ENCODE data around the gene RPTOR. TPM values are rescaled to one million over a fixed set of nuclear protein-coding genes. Genes with fewer than 3 reads are reported as not detected.

RPTOR gene
- total RNA-seq, 1 donor from 2014 or later: 40.9 TPM

GRCh38 chr17:80982426-80982974, 437.9 kb downstream of the RPTOR start:
- DNase-seq: no peak

- DNase-seq: no peak
These were observed 438.9 kb downstream of the RPTOR start for GRCh38 chr17:80983545-80983944.

GRCh38 chr17:80984749-80985148, 440.1 kb downstream of the RPTOR start:
- DNase-seq: peak; percentile 30

GRCh38 chr17:80986046-80986445, 441.4 kb downstream of the RPTOR start:
- no peak for DNase-seq

- no peak for DNase-seq
These were observed 442.3 kb downstream of the RPTOR start for GRCh38 chr17:80986816-80987475.

- no peak for DNase-seq
These were observed 443.4 kb downstream of the RPTOR start for GRCh38 chr17:80987941-80988461.

- no peak for DNase-seq
These were observed 444.9 kb downstream of the RPTOR start for GRCh38 chr17:80989586-80989913.

GRCh38 chr17:80990921-80991644, 446.4 kb downstream of the RPTOR start:
- no peak for DNase-seq

GRCh38 chr17:80991645-80992076, 447.0 kb downstream of the RPTOR start, which contains the start of gene CHMP6:
TSS of gene CHMP6 (plus strand) at chr17:80991841. CDS start at chr17:80991919, 78 bp downstream.
- peak; percentile 88 for DNase-seq

GRCh38 chr17:80992077-80992947, 447.7 kb downstream of the RPTOR start:
- peak; percentile 25 for DNase-seq

- DNase-seq: no peak
These were observed 448.4 kb downstream of the RPTOR start for GRCh38 chr17:80992948-80993624.

GRCh38 chr17:80995131-80995530, 450.5 kb downstream of the RPTOR start:
- DNase-seq: no peak

GRCh38 chr17:80996422-80997305, 452.0 kb downstream of the RPTOR start:
- DNase-seq: no peak

GRCh38 chr17:80997424-80998117, 452.9 kb downstream of the RPTOR start:
- DNase-seq: no peak

GRCh38 chr17:80998118-80998747, 453.6 kb downstream of the RPTOR start:
- no peak for DNase-seq

- DNase-seq: no peak
These were observed 454.3 kb downstream of the RPTOR start for GRCh38 chr17:80998748-80999535.

GRCh38 chr17:80999536-81000333, 455.1 kb downstream of the RPTOR start:
- DNase-seq: no peak

- DNase-seq: no peak
These were observed 455.6 kb downstream of the RPTOR start for GRCh38 chr17:81000334-81000630.
